GM23338 (cell line): ENCODE measurements around the gene PDIA5. TPM values are rescaled to one million over a fixed set of nuclear protein-coding genes. Genes with fewer than 3 reads are reported as not detected.

Experiments
- ATAC-seq: fragments of 200-7000 bp; cut with Tn5 transposase; 3 replicates; pipeline ENCODE4 v1.9.1; 2020
- DNase-seq: peaks from one replicate; pipeline ENCODE4 v3.0.0-alpha.2; 2015; ENCODE audit warnings: low spot score
- H2AFZ ChIP-seq: fragments of 200-600 bp; sonication (generic); 2 replicates; pipeline ENCODE4 v1.8.0; 2016; ENCODE audit warnings: antibody characterized with exemption, mild to moderate bottlenecking, moderate library complexity
- H3F3A ChIP-seq: fragments of 200-600 bp; sonication (generic); replicated peaks from 2 replicates; pipeline ENCODE4 v1.8.0; 2017; ENCODE audit warnings: antibody characterized with exemption, mixed run types, low read depth
- H3K27ac ChIP-seq: fragments of 200-600 bp; sonication (generic); 2 replicates; pipeline ENCODE4 v1.6.1; 2016; ENCODE audit warnings: low read depth
- H3K27me3 ChIP-seq: fragments of 200-600 bp; sonication (generic); 2 replicates; pipeline ENCODE4 v1.8.0; 2016; ENCODE audit warnings: mild to moderate bottlenecking, mixed run types, moderate library complexity; ENCODE audit not compliant: insufficient read depth
- H3K36me3 ChIP-seq: fragments of 200-600 bp; sonication (generic); 2 replicates; pipeline ENCODE4 v1.8.0; 2016; ENCODE audit warnings: mild to moderate bottlenecking; ENCODE audit not compliant: insufficient read depth
- H3K4me1 ChIP-seq: fragments of 200-600 bp; sonication (generic); 2 replicates; pipeline ENCODE4 v1.8.0; 2016; ENCODE audit warnings: mild to moderate bottlenecking, moderate library complexity; ENCODE audit not compliant: insufficient read depth
- H3K4me2 ChIP-seq: fragments of 200-600 bp; sonication (generic); 2 replicates; pipeline ENCODE4 v1.7.1; 2017; ENCODE audit warnings: mixed run types
- H3K4me3 ChIP-seq: fragments of 200-600 bp; sonication (generic); 2 replicates; pipeline ENCODE4 v1.6.1; 2016; ENCODE audit warnings: mixed run types
- H3K79me2 ChIP-seq: fragments of 200-600 bp; sonication (generic); replicated peaks from 2 replicates; pipeline ENCODE4 v1.8.0; 2017; ENCODE audit warnings: mild to moderate bottlenecking; ENCODE audit not compliant: insufficient read depth
- H3K9me2 ChIP-seq: fragments of 200-600 bp; sonication (generic); 2 replicates; pipeline ENCODE4 v1.8.0; 2017; ENCODE audit not compliant: insufficient read depth
- H4K20me1 ChIP-seq: fragments of 200-600 bp; sonication (generic); replicated peaks from 2 replicates; pipeline ENCODE4 v1.8.0; 2017; ENCODE audit warnings: mild to moderate bottlenecking; ENCODE audit not compliant: insufficient read depth
- H3K27ac Mint-ChIP-seq: 2 replicates; pipeline ENCODE4 v1.8.0; 2020; ENCODE audit warnings: inconsistent platforms, mild to moderate bottlenecking, moderate library complexity, mixed read lengths
- H3K27me3 Mint-ChIP-seq: 3 replicates; pipeline ENCODE4 v1.8.0; 2022; ENCODE audit warnings: low read depth, mild to moderate bottlenecking, moderate library complexity, mixed read lengths, inconsistent platforms; ENCODE audit not compliant: insufficient read depth, poor library complexity
- H3K36me3 Mint-ChIP-seq: 3 replicates; pipeline ENCODE4 v1.8.0; 2021; ENCODE audit warnings: low read depth, mild to moderate bottlenecking, inconsistent platforms, moderate library complexity, mixed read lengths
- H3K4me1 Mint-ChIP-seq: 3 replicates; pipeline ENCODE4 v1.8.0; 2020; ENCODE audit warnings: mild to moderate bottlenecking, inconsistent platforms, mixed read lengths
- H3K4me3 Mint-ChIP-seq: 3 replicates; pipeline ENCODE4 v1.8.0; 2021; ENCODE audit warnings: moderate library complexity, mild to moderate bottlenecking, inconsistent platforms, mixed read lengths
- H3K9me3 Mint-ChIP-seq: 3 replicates; pipeline ENCODE4 v1.8.0; 2020; ENCODE audit warnings: moderate library complexity, mild to moderate bottlenecking, inconsistent platforms, mixed read lengths
- CREB1 ChIP-seq: fragments of 250-450 bp; sonication (Bioruptor Pico); IDR thresholded peaks from 2 replicates; pipeline ENCODE4 v1.5.0; 2020; ENCODE audit warnings: low read depth, mild to moderate bottlenecking, moderate library complexity
- EZH2 ChIP-seq: fragments of 200-600 bp; sonication (generic); IDR thresholded peaks from one replicate; pipeline ENCODE4 v1.8.0; 2017; ENCODE audit warnings: antibody characterized with exemption, mild to moderate bottlenecking, low read depth; ENCODE audit not compliant: unreplicated experiment
- EZH2phosphoT487 ChIP-seq: fragments of 200-600 bp; sonication (generic); IDR thresholded peaks from one replicate; pipeline ENCODE4 v1.8.1; 2018; ENCODE audit warnings: antibody characterized with exemption; ENCODE audit not compliant: unreplicated experiment
- JUNB ChIP-seq: IDR thresholded peaks from one replicate; pipeline ENCODE4 v1.6.1; 2016; ENCODE audit warnings: antibody characterized with exemption; ENCODE audit not compliant: unreplicated experiment
- NANOG ChIP-seq: IDR thresholded peaks from 2 replicates; pipeline ENCODE4 v1.6.1; 2016; ENCODE audit warnings: antibody characterized with exemption, borderline replicate concordance
- POLR2AphosphoS5 ChIP-seq: IDR thresholded peaks from 2 replicates; pipeline ENCODE4 v1.6.1; 2016; ENCODE audit warnings: antibody characterized with exemption, low read depth
- REST ChIP-seq: IDR thresholded peaks from one replicate; pipeline ENCODE4 v1.6.1; 2018; ENCODE audit warnings: antibody characterized with exemption; ENCODE audit not compliant: unreplicated experiment
- STAT1 ChIP-seq: IDR thresholded peaks from one replicate; pipeline ENCODE4 v1.6.1; 2016; ENCODE audit warnings: antibody characterized with exemption; ENCODE audit not compliant: unreplicated experiment
- ZNF114 ChIP-seq: fragments of 250-450 bp; sonication (Bioruptor Pico); IDR thresholded peaks from 2 replicates; pipeline ENCODE4 v1.5.0; 2020; ENCODE audit warnings: mild to moderate bottlenecking, moderate library complexity
- ZNF331 ChIP-seq: fragments of 250-450 bp; sonication (Bioruptor Pico); IDR thresholded peaks from 2 replicates; pipeline ENCODE4 v1.5.0; 2020; ENCODE audit warnings: low read depth, mild to moderate bottlenecking, moderate library complexity
- polyA plus RNA-seq: library from polyadenylated mRNA; unstranded; fragments of >200 nt; fragmentation: Nextera tagmentation; extraction: Ambion mirVana; gene quantifications from 2 replicates; pipeline ENCODE4 v1.2.1, GENCODE V29; 2016
- total RNA-seq: library from RNA; depleted of rRNA; stranded (reverse); fragments of >200 nt; shearing (Covaris generic); gene quantifications from 2 replicates; pipeline ENCODE4 v1.2.3, GENCODE V29; 2014
- TF ChIP-seq, protein P1 (sequence below), 2 experiments: fragments of 200-600 bp in 1 of 2; sonication (generic) in 1 of 2; conservative IDR thresholded peaks; 2 replicates each; pipeline versions ENCODE4 v1.5.1 to v1.6.1; 2016 to 2017; ENCODE audit warnings: antibody characterized with exemption in 2 of 2, low read depth in 2 of 2, mild to moderate bottlenecking in 2 of 2, moderate library complexity in 1 of 2
- TF ChIP-seq, protein P2 (sequence below): IDR thresholded peaks from 2 replicates; pipeline ENCODE4 v1.6.1; 2016; ENCODE audit warnings: antibody characterized with exemption
- TF ChIP-seq, protein P3 (sequence below): fragments of 250-450 bp; sonication (Bioruptor Pico); IDR thresholded peaks from 2 replicates; pipeline ENCODE4 v1.5.0; 2020; ENCODE audit warnings: mild to moderate bottlenecking, moderate library complexity

PDIA5 gene
- total and polyA plus RNA-seq, 2 experiments from 2014 or later = 22.9 to 28.1 TPM

DNA sequence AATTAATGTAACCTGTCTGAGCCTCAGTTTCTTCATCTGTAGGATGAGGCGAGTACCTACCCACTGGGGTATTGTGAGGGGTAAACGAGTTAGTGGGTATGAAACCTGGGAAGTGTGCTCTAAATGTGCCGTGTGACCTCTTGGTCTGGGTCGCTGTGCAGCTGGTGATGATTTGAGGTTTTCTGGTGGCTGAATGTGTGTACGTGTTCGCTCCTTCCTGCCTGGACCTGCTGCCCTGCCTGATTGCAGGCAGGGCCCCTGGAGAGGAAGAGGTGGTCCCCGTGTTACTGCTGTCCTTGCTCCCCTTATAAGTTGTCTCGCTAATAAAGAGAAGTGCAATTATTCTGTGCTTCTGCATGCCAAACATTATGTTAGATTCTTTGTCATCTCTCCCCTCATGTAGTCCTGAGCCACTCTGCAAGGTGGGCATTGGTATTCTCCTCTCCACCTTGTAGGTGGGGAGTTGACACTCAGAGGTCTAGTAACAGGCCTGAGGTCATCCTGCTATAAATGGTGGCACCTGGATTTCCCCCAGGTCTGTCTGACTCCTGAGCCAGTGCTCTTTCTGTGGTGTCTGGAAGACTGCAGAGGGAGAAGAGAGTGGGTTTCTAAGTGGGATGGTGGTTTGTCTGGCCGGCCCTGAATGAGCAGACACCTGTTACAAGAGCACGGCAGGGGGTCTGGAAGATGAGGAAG is 15.7 kb downstream of the PDIA5 start:
- H3K4me2 ChIP-seq = no peak overlapping the region
- H3K9me2 ChIP-seq = no peaks in the 10 kb centered on the region
- H3K4me3 ChIP-seq = no peak overlapping the region
- H2AFZ ChIP-seq = no peak overlapping the region
- H3K27ac ChIP-seq = no peak overlapping the region
- no peaks in the 10 kb centered on the region for H3K36me3 ChIP-seq
- DNase-seq = no peak
- H3K9me3 Mint-ChIP-seq = no peaks in the 10 kb centered on the region
- H3K4me3 Mint-ChIP-seq = no peak overlapping the region
- H3K27me3 Mint-ChIP-seq = peaks cover 6% of the 10 kb centered on the region
- H3K4me1 Mint-ChIP-seq = peaks cover 56% of the 10 kb centered on the region
- H3K27me3 ChIP-seq = no peaks in the 10 kb centered on the region
- H3K36me3 Mint-ChIP-seq = no peaks in the 10 kb centered on the region; the same call in 2 of the 3 replicates
- peaks cover 97% of the 10 kb centered on the region for H3K79me2 ChIP-seq
- H3F3A ChIP-seq = no peaks in the 10 kb centered on the region
- no peak overlapping the region for H3K27ac Mint-ChIP-seq
- H4K20me1 ChIP-seq = peaks cover 59% of the 10 kb centered on the region
- no peak for TF ChIP-seq POLR2AphosphoS5
- TF ChIP-seq, protein P1, sequence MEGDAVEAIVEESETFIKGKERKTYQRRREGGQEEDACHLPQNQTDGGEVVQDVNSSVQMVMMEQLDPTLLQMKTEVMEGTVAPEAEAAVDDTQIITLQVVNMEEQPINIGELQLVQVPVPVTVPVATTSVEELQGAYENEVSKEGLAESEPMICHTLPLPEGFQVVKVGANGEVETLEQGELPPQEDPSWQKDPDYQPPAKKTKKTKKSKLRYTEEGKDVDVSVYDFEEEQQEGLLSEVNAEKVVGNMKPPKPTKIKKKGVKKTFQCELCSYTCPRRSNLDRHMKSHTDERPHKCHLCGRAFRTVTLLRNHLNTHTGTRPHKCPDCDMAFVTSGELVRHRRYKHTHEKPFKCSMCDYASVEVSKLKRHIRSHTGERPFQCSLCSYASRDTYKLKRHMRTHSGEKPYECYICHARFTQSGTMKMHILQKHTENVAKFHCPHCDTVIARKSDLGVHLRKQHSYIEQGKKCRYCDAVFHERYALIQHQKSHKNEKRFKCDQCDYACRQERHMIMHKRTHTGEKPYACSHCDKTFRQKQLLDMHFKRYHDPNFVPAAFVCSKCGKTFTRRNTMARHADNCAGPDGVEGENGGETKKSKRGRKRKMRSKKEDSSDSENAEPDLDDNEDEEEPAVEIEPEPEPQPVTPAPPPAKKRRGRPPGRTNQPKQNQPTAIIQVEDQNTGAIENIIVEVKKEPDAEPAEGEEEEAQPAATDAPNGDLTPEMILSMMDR (conservative IDR thresholded peaks at IDR 0.05; ENCODE audit: low read depth in 2 of 2) = no peak
- TF ChIP-seq NANOG = no peak
- no peak for TF ChIP-seq ZNF331 (CRISPR knock-in tag)
- TF ChIP-seq, protein P2, sequence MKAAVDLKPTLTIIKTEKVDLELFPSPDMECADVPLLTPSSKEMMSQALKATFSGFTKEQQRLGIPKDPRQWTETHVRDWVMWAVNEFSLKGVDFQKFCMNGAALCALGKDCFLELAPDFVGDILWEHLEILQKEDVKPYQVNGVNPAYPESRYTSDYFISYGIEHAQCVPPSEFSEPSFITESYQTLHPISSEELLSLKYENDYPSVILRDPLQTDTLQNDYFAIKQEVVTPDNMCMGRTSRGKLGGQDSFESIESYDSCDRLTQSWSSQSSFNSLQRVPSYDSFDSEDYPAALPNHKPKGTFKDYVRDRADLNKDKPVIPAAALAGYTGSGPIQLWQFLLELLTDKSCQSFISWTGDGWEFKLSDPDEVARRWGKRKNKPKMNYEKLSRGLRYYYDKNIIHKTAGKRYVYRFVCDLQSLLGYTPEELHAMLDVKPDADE = no peak
- TF ChIP-seq ZNF114 = no peak
- no peak for TF ChIP-seq STAT1
- no peak for TF ChIP-seq EZH2
- TF ChIP-seq REST = no peak
- no peak for TF ChIP-seq JUNB
- TF ChIP-seq EZH2phosphoT487 = no peak
- TF ChIP-seq, protein P3, sequence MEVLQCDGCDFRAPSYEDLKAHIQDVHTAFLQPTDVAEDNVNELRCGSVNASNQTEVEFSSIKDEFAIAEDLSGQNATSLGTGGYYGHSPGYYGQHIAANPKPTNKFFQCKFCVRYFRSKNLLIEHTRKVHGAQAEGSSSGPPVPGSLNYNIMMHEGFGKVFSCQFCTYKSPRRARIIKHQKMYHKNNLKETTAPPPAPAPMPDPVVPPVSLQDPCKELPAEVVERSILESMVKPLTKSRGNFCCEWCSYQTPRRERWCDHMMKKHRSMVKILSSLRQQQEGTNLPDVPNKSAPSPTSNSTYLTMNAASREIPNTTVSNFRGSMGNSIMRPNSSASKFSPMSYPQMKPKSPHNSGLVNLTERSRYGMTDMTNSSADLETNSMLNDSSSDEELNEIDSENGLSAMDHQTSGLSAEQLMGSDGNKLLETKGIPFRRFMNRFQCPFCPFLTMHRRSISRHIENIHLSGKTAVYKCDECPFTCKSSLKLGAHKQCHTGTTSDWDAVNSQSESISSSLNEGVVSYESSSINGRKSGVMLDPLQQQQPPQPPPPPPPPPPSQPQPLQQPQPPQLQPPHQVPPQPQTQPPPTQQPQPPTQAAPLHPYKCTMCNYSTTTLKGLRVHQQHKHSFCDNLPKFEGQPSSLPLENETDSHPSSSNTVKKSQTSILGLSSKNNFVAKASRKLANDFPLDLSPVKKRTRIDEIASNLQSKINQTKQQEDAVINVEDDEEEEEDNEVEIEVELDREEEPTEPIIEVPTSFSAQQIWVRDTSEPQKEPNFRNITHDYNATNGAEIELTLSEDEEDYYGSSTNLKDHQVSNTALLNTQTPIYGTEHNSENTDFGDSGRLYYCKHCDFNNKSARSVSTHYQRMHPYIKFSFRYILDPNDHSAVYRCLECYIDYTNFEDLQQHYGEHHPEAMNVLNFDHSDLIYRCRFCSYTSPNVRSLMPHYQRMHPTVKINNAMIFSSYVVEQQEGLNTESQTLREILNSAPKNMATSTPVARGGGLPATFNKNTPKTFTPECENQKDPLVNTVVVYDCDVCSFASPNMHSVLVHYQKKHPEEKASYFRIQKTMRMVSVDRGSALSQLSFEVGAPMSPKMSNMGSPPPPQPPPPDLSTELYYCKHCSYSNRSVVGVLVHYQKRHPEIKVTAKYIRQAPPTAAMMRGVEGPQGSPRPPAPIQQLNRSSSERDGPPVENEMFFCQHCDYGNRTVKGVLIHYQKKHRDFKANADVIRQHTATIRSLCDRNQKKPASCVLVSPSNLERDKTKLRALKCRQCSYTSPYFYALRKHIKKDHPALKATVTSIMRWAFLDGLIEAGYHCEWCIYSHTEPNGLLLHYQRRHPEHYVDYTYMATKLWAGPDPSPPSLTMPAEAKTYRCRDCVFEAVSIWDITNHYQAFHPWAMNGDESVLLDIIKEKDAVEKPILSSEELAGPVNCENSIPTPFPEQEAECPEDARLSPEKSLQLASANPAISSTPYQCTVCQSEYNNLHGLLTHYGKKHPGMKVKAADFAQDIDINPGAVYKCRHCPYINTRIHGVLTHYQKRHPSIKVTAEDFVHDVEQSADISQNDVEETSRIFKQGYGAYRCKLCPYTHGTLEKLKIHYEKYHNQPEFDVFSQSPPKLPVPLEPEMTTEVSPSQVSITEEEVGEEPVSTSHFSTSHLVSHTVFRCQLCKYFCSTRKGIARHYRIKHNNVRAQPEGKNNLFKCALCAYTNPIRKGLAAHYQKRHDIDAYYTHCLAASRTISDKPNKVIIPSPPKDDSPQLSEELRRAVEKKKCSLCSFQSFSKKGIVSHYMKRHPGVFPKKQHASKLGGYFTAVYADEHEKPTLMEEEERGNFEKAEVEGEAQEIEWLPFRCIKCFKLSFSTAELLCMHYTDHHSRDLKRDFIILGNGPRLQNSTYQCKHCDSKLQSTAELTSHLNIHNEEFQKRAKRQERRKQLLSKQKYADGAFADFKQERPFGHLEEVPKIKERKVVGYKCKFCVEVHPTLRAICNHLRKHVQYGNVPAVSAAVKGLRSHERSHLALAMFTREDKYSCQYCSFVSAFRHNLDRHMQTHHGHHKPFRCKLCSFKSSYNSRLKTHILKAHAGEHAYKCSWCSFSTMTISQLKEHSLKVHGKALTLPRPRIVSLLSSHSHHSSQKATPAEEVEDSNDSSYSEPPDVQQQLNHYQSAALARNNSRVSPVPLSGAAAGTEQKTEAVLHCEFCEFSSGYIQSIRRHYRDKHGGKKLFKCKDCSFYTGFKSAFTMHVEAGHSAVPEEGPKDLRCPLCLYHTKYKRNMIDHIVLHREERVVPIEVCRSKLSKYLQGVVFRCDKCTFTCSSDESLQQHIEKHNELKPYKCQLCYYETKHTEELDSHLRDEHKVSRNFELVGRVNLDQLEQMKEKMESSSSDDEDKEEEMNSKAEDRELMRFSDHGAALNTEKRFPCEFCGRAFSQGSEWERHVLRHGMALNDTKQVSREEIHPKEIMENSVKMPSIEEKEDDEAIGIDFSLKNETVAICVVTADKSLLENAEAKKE (CRISPR knock-in tag) = no peak
- TF ChIP-seq CREB1 (CRISPR knock-in tag) = no peak
- no peak for ATAC-seq
- H3K4me1 ChIP-seq = peaks cover 43% of the 10 kb centered on the region
